HL-60 (cell line): ENCODE results near the gene GATA1.

ENCODE experiments used
- GABPA ChIP-seq: IDR thresholded peaks from 2 replicates; pipeline ENCODE4 v1.6.1; 2012; ENCODE audit warnings: low read depth
- POLR2AphosphoS5 ChIP-seq: IDR thresholded peaks from 2 replicates; pipeline ENCODE4 v1.6.1; 2012; ENCODE audit warnings: low read depth
- TF ChIP-seq, protein P1 (sequence below): IDR thresholded peaks from one replicate; pipeline ENCODE4 v1.5.1; 2011; ENCODE audit warnings: low read length, control low read depth, inconsistent platforms; ENCODE audit not compliant: insufficient read depth
- TF ChIP-seq, protein P2 (sequence below): IDR thresholded peaks from 2 replicates; pipeline ENCODE4 v1.6.1; 2012; ENCODE audit warnings: low read depth; ENCODE audit not compliant: insufficient replicate concordance

DNA sequence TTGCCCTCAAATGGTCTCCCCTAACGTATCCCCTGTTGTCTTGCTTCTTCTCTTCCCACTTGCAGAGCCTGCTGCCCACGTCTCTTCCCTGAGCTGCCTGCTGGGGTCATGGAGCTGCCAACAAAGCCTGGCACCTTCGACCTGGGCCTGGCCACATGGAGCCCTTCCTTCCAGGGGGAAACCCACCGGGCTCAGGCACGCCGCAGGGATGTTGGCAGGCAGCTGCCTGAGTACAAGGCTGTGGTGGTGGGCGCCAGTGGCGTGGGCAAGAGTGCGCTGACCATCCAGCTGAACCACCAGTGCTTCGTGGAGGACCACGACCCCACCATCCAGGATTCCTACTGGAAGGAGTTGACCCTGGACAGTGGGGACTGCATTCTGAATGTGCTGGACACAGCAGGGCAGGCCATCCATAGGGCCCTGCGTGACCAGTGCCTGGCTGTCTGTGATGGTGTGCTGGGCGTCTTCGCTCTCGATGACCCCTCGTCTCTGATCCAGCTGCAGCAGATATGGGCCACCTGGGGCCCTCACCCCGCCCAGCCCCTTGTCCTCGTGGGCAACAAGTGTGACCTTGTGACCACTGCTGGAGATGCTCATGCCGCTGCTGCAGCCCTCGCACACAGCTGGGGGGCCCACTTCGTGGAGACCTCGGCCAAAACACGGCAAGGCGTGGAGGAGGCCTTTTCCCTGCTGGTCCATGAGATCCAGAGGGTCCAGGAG is 42.8 kb downstream of the GATA1 start:
- TF ChIP-seq, protein P1, sequence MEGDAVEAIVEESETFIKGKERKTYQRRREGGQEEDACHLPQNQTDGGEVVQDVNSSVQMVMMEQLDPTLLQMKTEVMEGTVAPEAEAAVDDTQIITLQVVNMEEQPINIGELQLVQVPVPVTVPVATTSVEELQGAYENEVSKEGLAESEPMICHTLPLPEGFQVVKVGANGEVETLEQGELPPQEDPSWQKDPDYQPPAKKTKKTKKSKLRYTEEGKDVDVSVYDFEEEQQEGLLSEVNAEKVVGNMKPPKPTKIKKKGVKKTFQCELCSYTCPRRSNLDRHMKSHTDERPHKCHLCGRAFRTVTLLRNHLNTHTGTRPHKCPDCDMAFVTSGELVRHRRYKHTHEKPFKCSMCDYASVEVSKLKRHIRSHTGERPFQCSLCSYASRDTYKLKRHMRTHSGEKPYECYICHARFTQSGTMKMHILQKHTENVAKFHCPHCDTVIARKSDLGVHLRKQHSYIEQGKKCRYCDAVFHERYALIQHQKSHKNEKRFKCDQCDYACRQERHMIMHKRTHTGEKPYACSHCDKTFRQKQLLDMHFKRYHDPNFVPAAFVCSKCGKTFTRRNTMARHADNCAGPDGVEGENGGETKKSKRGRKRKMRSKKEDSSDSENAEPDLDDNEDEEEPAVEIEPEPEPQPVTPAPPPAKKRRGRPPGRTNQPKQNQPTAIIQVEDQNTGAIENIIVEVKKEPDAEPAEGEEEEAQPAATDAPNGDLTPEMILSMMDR, result no peak
- TF ChIP-seq POLR2AphosphoS5 (no peak), GABPA (no peak)
- TF ChIP-seq, protein P2, sequence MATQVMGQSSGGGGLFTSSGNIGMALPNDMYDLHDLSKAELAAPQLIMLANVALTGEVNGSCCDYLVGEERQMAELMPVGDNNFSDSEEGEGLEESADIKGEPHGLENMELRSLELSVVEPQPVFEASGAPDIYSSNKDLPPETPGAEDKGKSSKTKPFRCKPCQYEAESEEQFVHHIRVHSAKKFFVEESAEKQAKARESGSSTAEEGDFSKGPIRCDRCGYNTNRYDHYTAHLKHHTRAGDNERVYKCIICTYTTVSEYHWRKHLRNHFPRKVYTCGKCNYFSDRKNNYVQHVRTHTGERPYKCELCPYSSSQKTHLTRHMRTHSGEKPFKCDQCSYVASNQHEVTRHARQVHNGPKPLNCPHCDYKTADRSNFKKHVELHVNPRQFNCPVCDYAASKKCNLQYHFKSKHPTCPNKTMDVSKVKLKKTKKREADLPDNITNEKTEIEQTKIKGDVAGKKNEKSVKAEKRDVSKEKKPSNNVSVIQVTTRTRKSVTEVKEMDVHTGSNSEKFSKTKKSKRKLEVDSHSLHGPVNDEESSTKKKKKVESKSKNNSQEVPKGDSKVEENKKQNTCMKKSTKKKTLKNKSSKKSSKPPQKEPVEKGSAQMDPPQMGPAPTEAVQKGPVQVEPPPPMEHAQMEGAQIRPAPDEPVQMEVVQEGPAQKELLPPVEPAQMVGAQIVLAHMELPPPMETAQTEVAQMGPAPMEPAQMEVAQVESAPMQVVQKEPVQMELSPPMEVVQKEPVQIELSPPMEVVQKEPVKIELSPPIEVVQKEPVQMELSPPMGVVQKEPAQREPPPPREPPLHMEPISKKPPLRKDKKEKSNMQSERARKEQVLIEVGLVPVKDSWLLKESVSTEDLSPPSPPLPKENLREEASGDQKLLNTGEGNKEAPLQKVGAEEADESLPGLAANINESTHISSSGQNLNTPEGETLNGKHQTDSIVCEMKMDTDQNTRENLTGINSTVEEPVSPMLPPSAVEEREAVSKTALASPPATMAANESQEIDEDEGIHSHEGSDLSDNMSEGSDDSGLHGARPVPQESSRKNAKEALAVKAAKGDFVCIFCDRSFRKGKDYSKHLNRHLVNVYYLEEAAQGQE, result no peak
